Measurements from ENCODE around the gene LRIT1.
"Not testable (repeated sequence)": the region's sequence is repeated elsewhere in the genome, so short reads cannot be mapped to it uniquely, and the experiment has no call there.

LRIT1 gene

GRCh38 chr10:84241185-84241790 is at the start of gene LRIT1:
LRIT1 (minus strand) TSS chr10:84241546; CDS start chr10:84241439, 107 bp downstream.
- H3K4me3 ChIP-seq (ENCODE audit: low read length) = no peak within 1 kb of the TSS
- TF ChIP-seq, protein P1, sequence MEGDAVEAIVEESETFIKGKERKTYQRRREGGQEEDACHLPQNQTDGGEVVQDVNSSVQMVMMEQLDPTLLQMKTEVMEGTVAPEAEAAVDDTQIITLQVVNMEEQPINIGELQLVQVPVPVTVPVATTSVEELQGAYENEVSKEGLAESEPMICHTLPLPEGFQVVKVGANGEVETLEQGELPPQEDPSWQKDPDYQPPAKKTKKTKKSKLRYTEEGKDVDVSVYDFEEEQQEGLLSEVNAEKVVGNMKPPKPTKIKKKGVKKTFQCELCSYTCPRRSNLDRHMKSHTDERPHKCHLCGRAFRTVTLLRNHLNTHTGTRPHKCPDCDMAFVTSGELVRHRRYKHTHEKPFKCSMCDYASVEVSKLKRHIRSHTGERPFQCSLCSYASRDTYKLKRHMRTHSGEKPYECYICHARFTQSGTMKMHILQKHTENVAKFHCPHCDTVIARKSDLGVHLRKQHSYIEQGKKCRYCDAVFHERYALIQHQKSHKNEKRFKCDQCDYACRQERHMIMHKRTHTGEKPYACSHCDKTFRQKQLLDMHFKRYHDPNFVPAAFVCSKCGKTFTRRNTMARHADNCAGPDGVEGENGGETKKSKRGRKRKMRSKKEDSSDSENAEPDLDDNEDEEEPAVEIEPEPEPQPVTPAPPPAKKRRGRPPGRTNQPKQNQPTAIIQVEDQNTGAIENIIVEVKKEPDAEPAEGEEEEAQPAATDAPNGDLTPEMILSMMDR (conservative IDR thresholded peaks at IDR 0.05; ENCODE audit: low read depth, low read length) = no peak
- no peak for DNase-seq (ENCODE audit: low read depth)

DNA sequence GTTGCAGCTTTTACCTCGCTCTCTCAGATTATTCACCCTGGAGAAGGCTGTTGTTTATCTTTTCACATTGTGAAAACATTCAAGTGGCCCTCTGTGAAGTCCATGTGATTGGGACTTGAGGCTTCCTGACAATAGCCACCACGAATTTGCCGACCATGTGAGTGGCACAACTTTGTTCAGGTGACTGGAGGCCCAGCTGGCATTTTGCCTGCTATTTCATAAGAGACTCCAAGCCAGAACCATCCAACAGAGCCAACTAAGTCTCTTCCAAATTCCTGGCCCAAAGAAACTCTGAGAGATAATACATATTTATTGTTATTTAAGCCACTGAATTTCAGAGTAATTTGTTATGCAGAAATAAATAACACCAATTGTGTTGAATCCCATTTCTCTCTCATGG is 48.9 kb upstream of the LRIT1 start:
- no peak overlapping the region for H3K4me3 ChIP-seq (ENCODE audit: low read length)
- TF ChIP-seq, protein P1 (conservative IDR thresholded peaks at IDR 0.05; ENCODE audit: low read depth, low read length) = no peak
- no peak for DNase-seq (ENCODE audit: low read depth)

DNA sequence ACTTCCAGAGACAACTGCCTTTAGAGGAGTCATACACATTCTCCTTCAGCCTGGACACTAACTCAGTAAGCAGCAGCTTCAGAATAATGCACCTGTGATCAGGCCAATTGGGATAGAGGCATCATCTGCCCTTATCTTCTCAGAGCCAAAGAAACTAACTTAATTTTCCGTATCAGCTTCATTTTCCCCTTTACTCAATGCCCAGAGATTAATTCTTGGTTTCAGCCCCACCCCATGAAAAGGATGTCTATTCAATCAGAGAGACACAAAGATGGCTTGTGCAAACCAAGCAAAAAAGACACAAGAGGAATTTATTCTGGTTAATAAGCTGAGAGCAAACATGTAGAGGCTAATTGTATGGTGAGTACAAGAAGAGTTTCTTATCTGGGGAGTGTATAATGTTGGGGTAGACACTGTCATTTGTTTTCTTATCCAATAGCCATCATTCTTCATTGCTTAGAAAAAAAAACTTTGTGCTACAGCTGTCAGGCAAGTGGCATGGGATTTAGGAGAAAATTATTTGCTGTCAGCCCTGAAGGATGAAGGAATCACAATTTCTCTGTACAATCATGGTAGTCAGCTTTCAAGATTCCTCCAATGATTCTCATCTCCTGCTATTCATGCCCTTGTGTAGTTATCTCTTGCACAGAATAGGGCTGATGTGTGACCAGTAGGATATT is 48.3 kb upstream of the LRIT1 start:
- no peak for DNase-seq (ENCODE audit: low read depth)
- no peak overlapping the region for H3K4me3 ChIP-seq (ENCODE audit: low read length)

DNA sequence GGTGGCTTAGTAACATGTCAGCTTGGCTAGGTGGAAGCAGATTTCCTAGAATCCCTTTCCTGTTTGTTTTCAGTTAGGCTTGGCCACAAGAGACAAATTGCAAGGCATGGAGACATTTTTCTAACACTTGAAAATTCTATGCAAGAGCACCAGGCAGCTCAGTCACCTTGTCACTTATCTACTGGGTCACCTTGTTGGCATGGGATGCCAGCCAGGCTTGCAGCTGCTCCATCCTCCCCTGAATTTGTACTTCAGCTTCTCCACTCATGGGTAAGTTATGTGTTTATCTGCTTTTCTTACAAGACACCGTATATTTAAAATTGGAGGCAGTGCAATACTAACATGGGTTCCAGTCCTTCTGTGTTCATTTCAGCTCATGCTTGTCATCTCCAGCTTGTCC is 46.8 kb upstream of the LRIT1 start:
- no peak overlapping the region for H3K4me3 ChIP-seq (ENCODE audit: low read length)
- TF ChIP-seq, protein P1 (conservative IDR thresholded peaks at IDR 0.05; ENCODE audit: low read depth, low read length) = no peak
- DNase-seq (ENCODE audit: low read depth) = no peak

More for the DNA sequence above, 48.3 kb upstream of the LRIT1 start:
- TF ChIP-seq, protein P1 (conservative IDR thresholded peaks at IDR 0.05; ENCODE audit: low read depth, low read length) = no peak

GRCh38 chr10:84286695-84287094 is 45.3 kb upstream of the LRIT1 start:
- no peak for DNase-seq (ENCODE audit: low read depth)
- H3K4me3 ChIP-seq (ENCODE audit: low read length) = no peak overlapping the region
- TF ChIP-seq, protein P1 (conservative IDR thresholded peaks at IDR 0.05; ENCODE audit: low read depth, low read length) = no peak

- not testable (repeated sequence) for DNase-seq (ENCODE audit: low read depth); H3K4me3 ChIP-seq (ENCODE audit: low read length)
Observed at GRCh38 chr10:84279876-84280475, 38.6 kb upstream of the LRIT1 start.

DNA sequence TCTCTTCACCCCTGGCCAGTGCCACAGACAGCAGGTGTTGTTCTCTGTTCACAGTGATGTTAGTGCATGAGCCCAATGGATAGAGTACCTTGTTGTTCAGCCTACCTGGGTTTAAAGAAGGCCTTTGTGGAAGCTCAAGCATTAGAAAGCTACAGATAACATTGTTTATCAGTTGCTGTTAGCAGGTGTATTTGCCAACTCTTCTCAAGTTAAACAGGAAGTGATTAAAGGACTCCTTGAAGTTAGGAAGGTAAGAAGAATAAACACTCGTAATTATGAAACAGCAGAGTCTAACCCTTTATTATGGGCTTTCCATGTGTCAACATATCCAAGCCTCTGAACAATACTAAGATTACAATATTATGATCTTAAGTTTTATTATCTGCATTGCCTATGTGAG is 29.4 kb upstream of the LRIT1 start:
- H3K4me3 ChIP-seq (ENCODE audit: low read length) = no peak overlapping the region
- no peak for DNase-seq (ENCODE audit: low read depth)
- TF ChIP-seq, protein P1 (conservative IDR thresholded peaks at IDR 0.05; ENCODE audit: low read depth, low read length) = no peak

Data from retinal pigment epithelial cell (primary cell).